Osteoblast (primary cell): Measurements from ENCODE around the gene WDR49. TPM values are rescaled to one million over a fixed set of nuclear protein-coding genes. Genes with fewer than 3 reads are reported as not detected.

Experiments used
- DNase-seq: peaks from one replicate; pipeline ENCODE4 v3.0.0; 2011; ENCODE audit warnings: low spot score, mixed read lengths; ENCODE audit not compliant: insufficient read length; ENCODE audit errors: missing footprints
- H2AFZ ChIP-seq: 2 replicates; pipeline ENCODE4 v1.6.0; 2011; ENCODE audit warnings: mild to moderate bottlenecking, low read length
- H3K27ac ChIP-seq: 2 replicates; pipeline ENCODE4 v1.5.1; 2011; ENCODE audit warnings: mild to moderate bottlenecking, low read depth, low read length, moderate library complexity
- H3K27me3 ChIP-seq: 2 replicates; pipeline ENCODE4 v1.6.0; 2012; ENCODE audit warnings: mild to moderate bottlenecking, control low read depth, inconsistent platforms, low read length, moderate library complexity; ENCODE audit not compliant: insufficient read depth
- H3K36me3 ChIP-seq: 2 replicates; pipeline ENCODE4 v1.5.1; 2011; ENCODE audit warnings: mild to moderate bottlenecking, low read length, control low read depth, moderate library complexity; ENCODE audit not compliant: insufficient read depth
- H3K4me1 ChIP-seq: 2 replicates; pipeline ENCODE4 v1.5.1; 2011; ENCODE audit warnings: mild to moderate bottlenecking, low read length, control low read depth, moderate library complexity; ENCODE audit not compliant: insufficient read depth
- H3K4me2 ChIP-seq: 2 replicates; pipeline ENCODE4 v1.6.0; 2011; ENCODE audit warnings: mild to moderate bottlenecking, low read length; ENCODE audit not compliant: insufficient read depth
- H3K4me3 ChIP-seq: fragments of 200-600 bp; sonication (generic); 3 replicates; pipeline ENCODE4 v1.5.1; 2012; ENCODE audit warnings: mild to moderate bottlenecking, low read length, inconsistent platforms; ENCODE audit not compliant: insufficient read depth
- H3K79me2 ChIP-seq: 2 replicates; pipeline ENCODE4 v1.6.0; 2012; ENCODE audit warnings: mild to moderate bottlenecking, low read length, control low read depth, inconsistent platforms; ENCODE audit not compliant: insufficient read depth
- H3K9me3 ChIP-seq: 2 replicates; pipeline ENCODE4 v1.5.1; 2011; ENCODE audit warnings: low read depth, low read length, control low read depth
- H4K20me1 ChIP-seq: 2 replicates; pipeline ENCODE4 v1.6.0; 2012; ENCODE audit warnings: mild to moderate bottlenecking, low read length, control low read depth; ENCODE audit not compliant: insufficient read depth
- CTCF ChIP-seq: IDR thresholded peaks from 2 replicates; pipeline ENCODE4 v1.5.1; 2011; ENCODE audit warnings: mild to moderate bottlenecking, low read depth, low read length, moderate library complexity; ENCODE audit errors: extremely low read depth
- total RNA-seq: library from RNA; depleted of rRNA; stranded (reverse); fragments of >200 nt; gene quantifications from 2 replicates; pipeline ENCODE4 v1.2.3, GENCODE V29; 2012

The WDR49 gene
- total RNA-seq, 1 donor, result under 0.01 TPM

GRCh38 chr3:167484551-167484950 is 169.2 kb downstream of the WDR49 start:
- Histone ChIP-seq H2AFZ (no peak overlapping the region), H3K27ac (no peak overlapping the region), H3K9me3 (no peaks in the 10 kb centered on the region), H3K79me2 (no peaks in the 10 kb centered on the region), H3K4me2 (no peak overlapping the region), H4K20me1 (no peaks in the 10 kb centered on the region), H3K36me3 (no peaks in the 10 kb centered on the region), H3K4me3 (no peak overlapping the region), H3K4me1 (no peaks in the 10 kb centered on the region), H3K27me3 (no peaks in the 10 kb centered on the region)
- no peak for TF ChIP-seq CTCF
- DNase-seq, result no peak

- no peaks in the 10 kb centered on the region for H3K9me3 ChIP-seq
- H3K27ac ChIP-seq, result no peak overlapping the region
- no peaks in the 10 kb centered on the region for H4K20me1 ChIP-seq
- no peak overlapping the region for H2AFZ ChIP-seq
- no peak overlapping the region for H3K4me3 ChIP-seq
- no peak for DNase-seq
- H3K27me3 ChIP-seq, result no peaks in the 10 kb centered on the region
- no peaks in the 10 kb centered on the region for H3K79me2 ChIP-seq
- H3K4me2 ChIP-seq, result no peak overlapping the region
- no peak for TF ChIP-seq CTCF
- H3K36me3 ChIP-seq, result no peaks in the 10 kb centered on the region
- H3K4me1 ChIP-seq, result no peaks in the 10 kb centered on the region
Observed at GRCh38 chr3:167483708-167484475, 169.8 kb downstream of the WDR49 start.

DNA sequence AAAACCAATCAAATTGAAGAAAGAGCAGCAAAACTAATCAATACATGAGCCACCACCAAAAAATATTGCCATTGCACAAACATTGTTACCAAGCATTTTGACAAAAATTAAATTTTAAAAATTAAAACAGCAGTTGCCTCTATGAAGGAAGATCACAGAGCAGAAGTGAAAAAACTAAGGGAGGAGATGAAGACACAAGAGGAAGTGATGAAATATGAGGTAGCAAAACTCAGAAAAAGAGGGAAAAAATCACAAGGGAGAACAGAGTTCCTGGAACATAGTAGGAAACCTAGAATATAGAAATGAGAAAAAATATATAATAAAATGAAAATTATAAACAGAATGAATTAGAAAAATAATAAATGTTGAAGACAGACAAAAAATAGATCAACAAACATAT is 172.6 kb downstream of the WDR49 start:
- H2AFZ ChIP-seq, result no peak overlapping the region
- H3K4me1 ChIP-seq, result no peaks in the 10 kb centered on the region
- DNase-seq, result no peak
- H3K4me2 ChIP-seq, result no peak overlapping the region
- H3K27me3 ChIP-seq, result no peaks in the 10 kb centered on the region
- H4K20me1 ChIP-seq, result no peaks in the 10 kb centered on the region
- no peaks in the 10 kb centered on the region for H3K79me2 ChIP-seq
- TF ChIP-seq CTCF, result no peak
- H3K27ac ChIP-seq, result no peak overlapping the region
- no peak overlapping the region for H3K4me3 ChIP-seq
- H3K9me3 ChIP-seq, result no peaks in the 10 kb centered on the region
- H3K36me3 ChIP-seq, result no peaks in the 10 kb centered on the region

DNA sequence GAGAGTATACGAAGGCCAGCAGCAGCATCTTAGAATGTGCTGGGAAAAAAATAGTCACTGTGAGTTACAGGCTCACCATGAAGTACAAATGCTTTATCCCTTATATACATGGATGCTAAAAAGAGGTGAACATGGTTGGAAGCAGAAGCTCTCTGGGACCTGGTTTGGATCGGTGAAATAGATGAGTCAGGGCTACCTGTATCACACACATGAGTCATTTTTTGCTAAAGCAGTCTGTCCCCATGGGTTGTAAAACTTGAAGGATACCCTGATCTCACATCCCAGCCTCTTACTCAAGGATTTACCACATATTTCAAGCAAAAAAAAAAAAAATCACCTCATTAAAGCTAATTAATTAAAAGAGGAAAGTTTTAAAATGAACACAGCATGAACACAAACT is 173.0 kb downstream of the WDR49 start:
- H3K4me3 ChIP-seq, result no peak overlapping the region
- H3K27me3 ChIP-seq, result no peaks in the 10 kb centered on the region
- H3K36me3 ChIP-seq, result no peaks in the 10 kb centered on the region
- no peak overlapping the region for H3K4me2 ChIP-seq
- H3K9me3 ChIP-seq, result no peaks in the 10 kb centered on the region
- H4K20me1 ChIP-seq, result no peaks in the 10 kb centered on the region
- no peak for TF ChIP-seq CTCF
- DNase-seq, result no peak
- no peak overlapping the region for H3K27ac ChIP-seq
- H3K4me1 ChIP-seq, result no peaks in the 10 kb centered on the region
- H3K79me2 ChIP-seq, result no peaks in the 10 kb centered on the region
- no peak overlapping the region for H2AFZ ChIP-seq
